ENCODE results near the gene UGT1A8.

Gene UGT1A8

DNA sequence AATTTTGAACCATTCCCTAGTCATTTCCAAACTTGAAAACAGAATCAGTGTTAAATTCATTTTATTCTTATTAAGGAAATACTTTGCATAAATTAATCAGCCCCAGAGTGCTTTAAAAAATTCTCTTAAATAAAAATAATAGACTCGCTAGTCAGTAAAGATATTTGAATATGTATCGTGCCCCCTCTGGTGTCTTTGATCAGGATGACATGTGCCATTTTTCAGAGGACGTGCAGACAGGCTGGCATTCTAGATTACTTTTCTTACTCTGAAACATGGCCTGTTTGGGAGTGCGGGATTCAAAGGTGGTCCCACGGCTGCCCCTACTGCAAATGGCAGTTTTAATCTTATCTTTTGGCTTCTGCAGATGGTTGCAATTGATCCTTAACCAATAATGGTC lies 155.2 kb downstream of the UGT1A8 start:
- no peaks in the 10 kb centered on the region for H3K36me3 Mint-ChIP-seq
- H3K27ac Mint-ChIP-seq, result no peak overlapping the region
- no peaks in the 10 kb centered on the region for H3K4me1 Mint-ChIP-seq (ENCODE audit: low read depth)
- H3K27me3 Mint-ChIP-seq, result peaks cover 7% of the 10 kb centered on the region
- peaks cover 9% of the 10 kb centered on the region for H3K9me3 Mint-ChIP-seq (ENCODE audit: low read depth)
- H3K4me3 Mint-ChIP-seq, result no peak overlapping the region

DNA sequence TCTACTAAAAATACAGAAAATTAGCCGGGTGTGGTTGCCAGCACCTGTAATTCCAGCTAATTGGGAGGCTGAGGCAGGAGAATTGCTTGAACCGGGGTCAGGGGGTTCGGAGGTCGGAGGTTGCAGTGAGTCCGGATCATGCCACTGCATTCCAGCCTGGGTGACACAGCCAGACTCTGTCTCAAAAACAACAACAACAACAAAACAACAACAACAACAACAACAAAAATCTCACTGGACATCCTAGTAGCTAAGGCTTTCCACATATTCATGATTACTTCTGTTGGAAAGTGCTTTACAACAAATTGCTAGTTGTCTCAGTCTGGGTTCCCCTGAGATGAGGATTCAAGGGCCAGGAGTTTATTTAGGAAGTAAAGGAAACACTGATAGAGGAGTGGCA lies 156.4 kb downstream of the UGT1A8 start:
- H3K9me3 Mint-ChIP-seq (ENCODE audit: low read depth), result peaks cover 9% of the 10 kb centered on the region
- peaks cover 5% of the 10 kb centered on the region for H3K27me3 Mint-ChIP-seq
- no peaks in the 10 kb centered on the region for H3K36me3 Mint-ChIP-seq
- no peak overlapping the region for H3K27ac Mint-ChIP-seq
- H3K4me3 Mint-ChIP-seq, result no peak overlapping the region
- H3K4me1 Mint-ChIP-seq (ENCODE audit: low read depth), result no peaks in the 10 kb centered on the region

DNA sequence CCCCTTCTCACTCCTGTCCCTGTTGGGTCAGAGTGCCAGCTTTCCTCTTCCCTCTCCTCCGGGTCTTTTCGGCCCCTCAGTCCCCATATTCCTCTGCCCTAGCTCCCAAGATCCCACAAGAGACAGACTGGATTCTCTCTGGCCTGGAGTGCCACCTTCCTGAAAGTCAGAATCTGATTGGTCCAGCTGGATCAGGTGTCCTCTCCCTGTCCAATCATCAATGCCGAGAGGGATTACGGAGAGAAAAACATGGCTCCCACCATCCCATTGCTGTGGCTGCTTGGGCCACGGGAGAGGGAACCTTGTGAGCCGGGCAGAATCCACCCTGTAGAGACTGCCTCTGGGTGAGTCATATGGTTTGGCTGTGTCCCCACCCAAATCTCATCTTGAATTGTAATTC lies 158.0 kb downstream of the UGT1A8 start:
- H3K9me3 Mint-ChIP-seq (ENCODE audit: low read depth), result peaks cover 9% of the 10 kb centered on the region
- H3K36me3 Mint-ChIP-seq, result no peaks in the 10 kb centered on the region
- no peak overlapping the region for H3K4me3 Mint-ChIP-seq
- H3K4me1 Mint-ChIP-seq (ENCODE audit: low read depth), result no peaks in the 10 kb centered on the region
- no peak overlapping the region for H3K27ac Mint-ChIP-seq
- H3K27me3 Mint-ChIP-seq, result peaks cover 7% of the 10 kb centered on the region

DNA sequence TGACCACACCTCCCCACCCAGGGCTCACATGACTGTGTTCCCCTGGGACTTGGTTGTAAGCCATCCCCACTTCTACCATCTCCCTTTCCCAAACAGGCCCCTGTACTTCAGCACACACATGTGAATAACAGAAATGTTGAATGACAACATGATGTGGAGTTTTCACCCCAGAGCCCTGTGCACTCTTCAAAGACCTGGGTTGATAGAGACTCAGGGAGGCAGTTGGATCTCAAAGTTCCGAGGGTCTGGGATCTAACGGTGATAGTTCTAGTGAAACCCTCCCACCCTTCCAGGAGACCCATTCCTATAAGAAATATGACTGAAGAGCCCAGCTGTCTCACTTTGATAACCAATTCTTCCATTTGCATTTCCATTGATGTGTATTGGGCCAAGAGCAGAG lies 160.6 kb downstream of the UGT1A8 start, which contains the start of gene MROH2A:
MROH2A (plus strand) TSS at position 301 of the 400 bp plus-strand sequence. CDS start 1,029 bp downstream, outside the sequence.
- Mint-ChIP-seq H3K4me3 (no peak within 1 kb of the TSS), H3K36me3 (peaks cover 3% of the 10 kb centered on the region), H3K9me3 (ENCODE audit: low read depth) (peaks cover 17% of the 10 kb centered on the region), H3K27ac (no peak within 1 kb of the TSS), H3K27me3 (peaks cover 7% of the 10 kb centered on the region), H3K4me1 (ENCODE audit: low read depth) (no peaks in the 10 kb centered on the region)

DNA sequence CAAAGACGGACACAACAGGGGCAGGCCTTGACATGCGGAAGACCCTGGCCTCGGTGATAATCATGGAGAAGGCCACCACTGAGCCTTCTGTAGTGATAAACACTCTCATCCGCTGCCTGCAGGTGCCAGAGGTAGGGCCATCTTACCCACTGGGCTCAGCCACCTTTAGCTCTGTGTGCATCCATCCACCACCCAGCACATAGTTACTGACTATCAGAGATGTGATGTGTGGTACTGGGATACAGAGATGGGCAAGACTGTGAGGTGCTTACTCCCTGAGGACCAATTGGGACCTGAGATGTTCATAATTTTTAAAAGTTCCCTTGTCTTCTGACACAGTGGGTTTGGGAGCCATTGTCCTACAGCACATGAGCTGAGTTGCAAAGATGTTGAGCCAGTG lies 162.3 kb downstream of the UGT1A8 start:
- Mint-ChIP-seq H3K9me3 (ENCODE audit: low read depth) (peaks cover 17% of the 10 kb centered on the region), H3K27me3 (peaks cover 10% of the 10 kb centered on the region), H3K27ac (no peak overlapping the region), H3K4me1 (ENCODE audit: low read depth) (no peaks in the 10 kb centered on the region), H3K36me3 (peaks cover 3% of the 10 kb centered on the region), H3K4me3 (no peak overlapping the region)

DNA sequence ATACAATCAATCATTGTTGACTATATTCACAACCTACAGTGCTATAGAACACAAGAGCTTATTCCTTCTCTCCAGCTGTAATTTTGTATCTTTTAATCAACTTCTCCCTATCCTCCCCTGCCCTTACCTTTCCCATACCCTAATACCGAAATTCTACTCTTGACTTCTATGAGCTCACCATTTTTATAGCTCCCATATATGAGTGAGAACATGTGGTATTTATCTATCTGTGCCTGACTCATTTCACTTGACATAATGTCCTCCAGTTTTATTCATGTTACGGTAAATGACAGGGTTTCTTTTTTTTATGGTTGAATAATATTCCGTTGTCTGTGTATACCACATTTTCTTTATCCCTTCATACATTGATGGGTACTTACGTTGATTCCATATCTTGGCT lies 163.3 kb downstream of the UGT1A8 start:
- H3K9me3 Mint-ChIP-seq (ENCODE audit: low read depth), result peaks cover 16% of the 10 kb centered on the region
- H3K27ac Mint-ChIP-seq, result no peak overlapping the region
- no peak overlapping the region for H3K4me3 Mint-ChIP-seq
- no peaks in the 10 kb centered on the region for H3K4me1 Mint-ChIP-seq (ENCODE audit: low read depth)
- peaks cover 3% of the 10 kb centered on the region for H3K36me3 Mint-ChIP-seq
- peaks cover 8% of the 10 kb centered on the region for H3K27me3 Mint-ChIP-seq

DNA sequence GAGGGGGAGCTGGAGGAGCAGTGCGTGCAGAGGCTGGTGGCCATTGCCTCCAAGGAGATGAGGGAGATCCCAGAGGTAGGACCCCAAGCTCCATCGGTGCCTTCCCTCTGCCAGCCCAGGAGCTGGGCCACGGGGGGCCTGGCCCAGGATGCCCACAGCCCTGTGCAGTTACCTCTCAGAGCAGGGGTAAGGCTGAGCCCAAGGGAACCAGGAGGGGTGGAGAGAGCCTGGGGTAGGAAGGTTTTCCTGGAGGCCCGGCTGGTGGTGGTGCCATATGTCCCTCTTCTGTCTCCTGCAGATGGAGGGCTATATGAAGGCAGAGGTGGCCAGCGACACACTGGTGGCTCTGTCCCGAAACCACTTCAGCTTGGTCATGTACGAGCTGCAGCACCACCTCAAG lies 172.1 kb downstream of the UGT1A8 start:
- no peak overlapping the region for H3K27ac Mint-ChIP-seq
- H3K36me3 Mint-ChIP-seq, result no peaks in the 10 kb centered on the region
- no peaks in the 10 kb centered on the region for H3K4me1 Mint-ChIP-seq (ENCODE audit: low read depth)
- peaks cover 5% of the 10 kb centered on the region for H3K27me3 Mint-ChIP-seq
- H3K9me3 Mint-ChIP-seq (ENCODE audit: low read depth), result no peaks in the 10 kb centered on the region
- H3K4me3 Mint-ChIP-seq, result no peak overlapping the region

DNA sequence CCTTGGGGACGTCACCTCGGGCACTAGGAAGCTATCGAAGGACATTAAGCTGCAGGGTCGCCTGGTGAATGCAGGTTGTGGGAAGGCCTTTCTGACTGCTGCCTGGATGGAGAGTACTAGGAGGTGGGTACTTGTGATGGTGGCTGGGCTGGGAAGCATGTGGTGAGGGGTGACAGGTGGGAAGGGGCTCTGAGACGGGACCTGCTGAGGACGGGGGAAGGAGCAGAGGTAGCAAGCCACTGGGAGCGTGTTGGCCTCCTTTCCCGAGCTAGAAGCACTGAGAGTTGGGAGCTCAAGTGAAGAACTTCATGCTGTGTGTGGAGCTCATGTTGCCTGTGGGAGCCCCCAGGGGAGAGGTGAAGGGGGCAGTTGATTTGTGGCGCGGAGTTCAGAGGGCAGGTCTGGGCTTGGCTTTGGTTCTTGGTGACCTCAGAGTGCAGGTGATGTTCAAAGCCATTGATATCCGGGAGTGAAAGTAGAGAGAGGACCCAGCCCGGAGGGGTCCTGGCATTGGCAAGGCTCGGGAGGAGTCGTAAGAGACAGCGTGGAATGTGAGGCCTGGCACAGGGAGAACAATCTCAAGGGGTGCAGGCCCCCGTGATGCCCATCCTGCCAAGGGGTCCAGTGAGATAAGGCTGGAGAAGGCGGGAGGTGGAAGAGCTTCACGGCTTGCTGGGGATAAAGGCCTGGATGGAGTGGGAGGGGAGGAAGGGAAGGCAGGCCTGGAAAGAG lies 173.9 kb downstream of the UGT1A8 start:
- H3K36me3 Mint-ChIP-seq, result no peaks in the 10 kb centered on the region
- H3K4me3 Mint-ChIP-seq, result no peak overlapping the region
- no peaks in the 10 kb centered on the region for H3K9me3 Mint-ChIP-seq (ENCODE audit: low read depth)
- no peaks in the 10 kb centered on the region for H3K4me1 Mint-ChIP-seq (ENCODE audit: low read depth)
- no peak overlapping the region for H3K27ac Mint-ChIP-seq
- peaks cover 4% of the 10 kb centered on the region for H3K27me3 Mint-ChIP-seq

DNA sequence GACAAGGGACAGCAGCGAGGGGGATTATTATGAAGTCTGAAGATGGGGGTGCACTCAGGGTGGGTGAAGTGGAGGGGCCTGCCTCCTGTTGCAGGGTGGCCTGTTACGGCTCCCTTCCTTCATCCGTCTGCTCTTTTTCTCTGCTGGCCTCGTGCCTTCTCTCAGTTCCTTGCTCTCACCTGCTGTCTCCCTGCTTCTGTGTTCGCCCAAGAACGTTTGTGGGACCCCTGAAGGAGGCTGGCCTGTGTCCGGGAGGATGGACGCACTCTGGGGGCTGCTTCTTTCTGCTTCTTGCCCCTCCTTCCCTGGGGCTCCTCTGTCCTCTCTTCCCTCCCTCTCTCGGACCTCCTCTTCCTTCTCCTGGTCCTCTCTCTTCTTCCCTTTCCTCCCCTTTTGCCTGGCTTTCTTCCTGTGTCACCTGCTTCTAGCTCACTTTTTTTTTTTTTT lies 174.5 kb downstream of the UGT1A8 start:
- Mint-ChIP-seq H3K9me3 (ENCODE audit: low read depth) (no peaks in the 10 kb centered on the region), H3K36me3 (no peaks in the 10 kb centered on the region), H3K4me1 (ENCODE audit: low read depth) (no peaks in the 10 kb centered on the region), H3K4me3 (no peak overlapping the region), H3K27me3 (peaks cover 4% of the 10 kb centered on the region), H3K27ac (no peak overlapping the region)

DNA sequence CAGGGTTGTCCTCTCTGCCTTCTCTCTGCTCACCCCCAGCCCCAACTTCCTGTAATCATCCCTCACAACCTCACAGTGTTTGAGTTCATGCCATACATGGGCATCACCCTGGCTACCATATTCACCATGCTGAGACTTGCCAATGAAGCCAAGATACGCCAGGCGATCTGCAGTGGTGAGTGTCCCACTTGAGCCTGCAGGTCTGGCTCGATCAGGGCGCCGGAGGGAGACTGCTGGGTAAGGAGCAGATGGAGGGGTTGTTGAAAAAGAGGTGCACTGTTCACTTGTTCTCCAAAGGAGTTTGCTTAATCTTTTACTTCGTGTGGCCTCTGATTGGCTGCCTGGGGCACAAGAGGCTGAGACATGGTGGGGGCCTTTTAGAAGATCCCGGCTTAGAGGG lies 175.3 kb downstream of the UGT1A8 start:
- Mint-ChIP-seq H3K27ac (no peak overlapping the region), H3K4me1 (ENCODE audit: low read depth) (no peaks in the 10 kb centered on the region), H3K27me3 (peaks cover 4% of the 10 kb centered on the region), H3K9me3 (ENCODE audit: low read depth) (no peaks in the 10 kb centered on the region), H3K36me3 (no peaks in the 10 kb centered on the region), H3K4me3 (no peak overlapping the region)

DNA sequence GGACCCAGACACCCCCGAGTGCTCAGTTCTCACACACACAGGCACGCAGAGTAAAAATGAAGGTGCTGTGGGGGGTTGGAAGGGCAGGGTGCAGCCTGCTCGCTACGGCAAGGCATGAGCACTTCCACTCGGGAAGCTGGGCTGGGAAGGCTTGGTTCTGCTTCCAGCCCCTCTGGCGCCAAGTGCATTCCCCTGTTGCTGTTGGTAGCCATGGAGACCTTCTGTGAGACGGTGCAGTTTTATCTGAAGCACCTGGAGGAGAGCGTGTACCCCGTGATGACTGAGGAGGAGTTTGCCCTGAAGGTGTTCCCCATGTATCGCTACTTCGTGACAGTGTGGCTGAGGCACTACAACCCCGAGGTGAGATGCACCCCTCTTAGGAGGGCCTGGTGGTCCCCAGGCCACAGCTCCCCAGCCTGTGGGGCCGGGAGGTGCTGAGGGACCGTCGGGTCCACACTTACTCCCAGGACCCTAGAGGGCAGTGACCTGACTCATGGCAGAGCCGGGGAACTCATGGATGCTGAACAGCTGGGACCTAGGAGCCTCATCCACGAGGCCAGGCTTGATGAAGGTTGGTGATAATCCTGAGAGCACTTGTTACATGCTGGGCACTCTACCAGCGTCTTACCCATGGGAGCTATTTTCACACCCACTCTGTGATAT lies 176.2 kb downstream of the UGT1A8 start:
- Mint-ChIP-seq H3K4me3 (no peak overlapping the region), H3K36me3 (no peaks in the 10 kb centered on the region), H3K27ac (no peak overlapping the region), H3K27me3 (peaks cover 4% of the 10 kb centered on the region), H3K4me1 (ENCODE audit: low read depth) (no peaks in the 10 kb centered on the region), H3K9me3 (ENCODE audit: low read depth) (no peaks in the 10 kb centered on the region)

DNA sequence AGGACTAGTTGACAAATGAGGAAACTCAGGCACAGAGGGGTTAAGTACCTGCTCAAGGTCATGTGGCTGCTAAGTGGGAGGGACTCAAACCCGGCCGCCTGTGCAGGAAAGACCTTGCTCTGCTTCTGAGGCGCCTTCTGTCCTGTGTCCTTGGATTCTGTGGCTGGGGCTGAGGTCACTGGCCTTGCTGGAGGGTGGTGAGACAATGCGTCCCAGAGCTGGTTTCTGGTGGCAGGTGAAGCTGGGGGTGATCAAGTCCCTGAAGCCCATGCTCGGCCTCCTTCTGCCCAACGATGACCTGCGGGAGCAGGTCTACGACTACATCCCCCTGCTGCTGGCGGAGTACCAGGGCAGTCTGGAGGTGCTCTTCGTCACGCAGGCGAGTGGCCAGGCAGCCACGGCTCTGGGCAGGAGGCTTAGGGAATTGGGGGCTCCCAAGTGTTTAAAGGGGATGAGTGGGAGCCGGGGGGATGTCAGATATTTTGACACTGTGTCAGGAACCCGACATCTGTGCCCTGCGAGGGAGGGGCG lies 176.8 kb downstream of the UGT1A8 start:
- H3K4me1 Mint-ChIP-seq (ENCODE audit: low read depth), result no peaks in the 10 kb centered on the region
- no peaks in the 10 kb centered on the region for H3K27me3 Mint-ChIP-seq
- no peak overlapping the region for H3K4me3 Mint-ChIP-seq
- no peaks in the 10 kb centered on the region for H3K9me3 Mint-ChIP-seq (ENCODE audit: low read depth)
- no peak overlapping the region for H3K27ac Mint-ChIP-seq
- no peaks in the 10 kb centered on the region for H3K36me3 Mint-ChIP-seq

DNA sequence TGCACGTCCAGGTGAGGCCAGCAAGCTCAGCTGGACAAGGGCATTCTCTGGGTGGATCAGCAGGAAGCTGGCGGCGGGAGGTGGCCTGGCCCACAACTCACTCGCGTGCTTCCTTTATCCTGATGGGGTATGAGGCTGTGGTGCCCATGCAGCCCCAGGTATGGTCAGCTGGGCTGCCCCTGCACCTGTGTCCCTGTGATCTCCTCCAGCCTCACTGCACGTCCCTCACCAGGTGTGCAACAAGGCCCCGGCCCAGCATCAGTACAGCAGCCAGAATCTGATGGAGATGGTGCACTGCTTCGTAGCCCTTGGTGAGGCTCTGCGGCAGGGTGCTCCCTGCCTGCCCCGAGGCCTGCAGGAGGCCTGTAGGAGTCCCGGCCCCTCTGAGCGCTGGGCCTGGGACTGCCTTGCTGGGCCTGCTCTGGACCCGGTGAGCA lies 178.3 kb downstream of the UGT1A8 start:
- H3K27me3 Mint-ChIP-seq, result no peaks in the 10 kb centered on the region
- H3K9me3 Mint-ChIP-seq (ENCODE audit: low read depth), result no peaks in the 10 kb centered on the region
- H3K4me1 Mint-ChIP-seq (ENCODE audit: low read depth), result no peaks in the 10 kb centered on the region
- no peaks in the 10 kb centered on the region for H3K36me3 Mint-ChIP-seq
- H3K27ac Mint-ChIP-seq, result no peak overlapping the region
- no peak overlapping the region for H3K4me3 Mint-ChIP-seq

DNA sequence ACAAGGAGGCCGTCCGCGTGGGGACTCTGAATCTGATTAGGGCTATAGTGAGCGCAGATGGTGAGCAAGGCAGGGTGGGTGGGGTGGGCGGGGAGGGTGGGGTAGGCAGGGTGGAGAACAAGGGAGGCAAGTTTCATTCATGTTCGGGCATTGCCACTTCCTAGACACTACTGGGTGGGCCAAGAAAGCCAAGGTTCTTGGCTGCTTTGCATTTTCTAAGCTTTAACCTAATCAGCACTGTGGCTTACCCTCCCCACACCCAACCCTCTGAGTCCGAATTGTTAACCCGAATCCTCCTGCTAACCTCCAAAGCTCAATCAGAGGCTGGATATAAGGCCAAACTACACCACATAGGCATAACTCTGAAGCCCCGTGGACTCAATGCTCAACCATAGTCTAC lies 178.8 kb downstream of the UGT1A8 start:
- no peaks in the 10 kb centered on the region for H3K9me3 Mint-ChIP-seq (ENCODE audit: low read depth)
- H3K4me3 Mint-ChIP-seq, result no peak overlapping the region
- no peaks in the 10 kb centered on the region for H3K4me1 Mint-ChIP-seq (ENCODE audit: low read depth)
- H3K27me3 Mint-ChIP-seq, result no peaks in the 10 kb centered on the region
- H3K27ac Mint-ChIP-seq, result no peak overlapping the region
- no peaks in the 10 kb centered on the region for H3K36me3 Mint-ChIP-seq

DNA sequence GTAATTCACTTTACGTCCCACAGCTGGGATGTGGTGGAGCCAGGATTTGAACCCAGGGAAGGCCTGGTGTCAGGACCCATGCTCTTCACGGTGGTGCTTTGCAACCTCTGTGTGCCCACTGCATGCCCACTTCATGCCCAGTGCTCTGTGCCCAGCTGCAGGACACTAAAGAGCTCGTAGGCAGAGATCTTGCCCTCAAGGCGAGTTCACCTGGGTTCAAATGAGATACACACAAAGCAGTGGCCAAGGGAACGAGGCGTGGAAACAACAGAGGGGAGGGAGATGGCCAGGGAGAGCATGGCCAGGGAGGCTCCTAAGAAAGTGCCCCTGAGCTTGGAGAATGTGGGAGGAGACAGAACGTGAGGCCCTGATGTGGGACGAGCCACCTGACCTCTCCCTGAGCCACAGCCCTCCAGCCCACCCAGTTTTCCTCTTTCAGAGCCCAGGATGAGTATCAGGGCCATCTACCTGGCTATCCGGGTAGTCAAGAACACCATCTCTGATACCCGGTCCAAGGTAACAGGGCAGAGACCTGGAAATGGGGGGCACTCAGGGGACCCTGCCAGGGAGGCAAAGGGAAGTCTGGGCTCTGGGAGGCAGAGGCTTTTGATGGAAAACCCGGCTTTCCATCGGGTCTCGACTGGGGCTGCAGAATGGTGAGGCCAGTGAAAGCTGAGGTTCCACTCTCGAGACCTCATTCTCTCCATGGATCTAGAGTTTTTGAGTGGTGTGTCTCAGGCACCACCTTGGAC lies 181.1 kb downstream of the UGT1A8 start:
- no peaks in the 10 kb centered on the region for H3K9me3 Mint-ChIP-seq (ENCODE audit: low read depth)
- peaks cover 3% of the 10 kb centered on the region for H3K27me3 Mint-ChIP-seq
- H3K4me3 Mint-ChIP-seq, result no peak overlapping the region
- no peaks in the 10 kb centered on the region for H3K36me3 Mint-ChIP-seq
- no peak overlapping the region for H3K27ac Mint-ChIP-seq
- H3K4me1 Mint-ChIP-seq (ENCODE audit: low read depth), result no peaks in the 10 kb centered on the region

All from activated naive CD8-positive, alpha-beta T cell (primary cell).